Adrenal gland (tissue), 5 donors: ENCODE data around the gene GOLT1B.

Experiments used
- CTCF ChIP-seq, 6 experiments: fragments of 450-650 bp in 4 of 6; fragments of 200-600 bp in 2 of 6; sonication (generic) in 1 of 6; IDR thresholded peaks; 1 replicate in 5 of 6; 2 replicates in 1 of 6; pipeline versions ENCODE4 v1.5.1 to v1.8.0; 2016 to 2021; ENCODE audit warnings: antibody characterized with exemption in 6 of 6, mild to moderate bottlenecking in 2 of 6, moderate library complexity in 1 of 6
- POLR2A ChIP-seq, 2 donors: fragments of 450-650 bp; IDR thresholded peaks; one replicate each; pipeline ENCODE4 v1.6.1; 2017; ENCODE audit warnings: antibody characterized with exemption in 2 of 2, mild to moderate bottlenecking in 2 of 2, moderate library complexity in 1 of 2
- donor health status: DM: no; HTN: no; CAD: no.

DNA sequence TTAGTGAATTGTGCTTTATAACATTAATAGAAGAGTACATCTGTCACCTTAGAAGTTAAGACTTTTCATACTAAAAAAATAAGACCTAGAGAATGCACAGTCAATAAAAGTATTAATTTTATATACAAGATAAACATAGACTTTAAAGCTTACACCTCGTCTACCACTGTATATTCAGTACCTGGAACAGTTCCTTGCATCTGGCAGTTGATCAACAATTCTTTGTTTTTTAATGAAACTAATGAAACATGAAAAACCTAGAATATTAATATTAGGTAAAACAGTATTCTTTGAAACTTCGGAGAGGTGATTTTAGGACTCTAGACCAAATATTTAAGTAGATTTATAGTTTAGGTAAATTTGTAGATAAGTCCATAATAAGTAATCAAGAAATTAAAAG is 4.3 kb downstream of the GOLT1B start:
- TF ChIP-seq CTCF (IDR thresholded peaks at IDR 0.05) (no peak), POLR2A (IDR thresholded peaks at IDR 0.05) (no peak)
